Dendritic cell treated with granulocyte-macrophage colony-stimulating factor and Interleukin-4, amounts not matched to agents 40 ng/mL and 50 ng/mL, for 4 days (primary cell): ENCODE measurements around the gene PPP6R2.

ENCODE experiments used
- H3K27ac Mint-ChIP-seq: one replicate; pipeline ENCODE4 v1.8.0; 2022; ENCODE audit warnings: mild to moderate bottlenecking, mixed read lengths
- H3K27me3 Mint-ChIP-seq: one replicate; pipeline ENCODE4 v1.8.0; 2022; ENCODE audit warnings: mild to moderate bottlenecking, mixed read lengths
- H3K36me3 Mint-ChIP-seq: one replicate; pipeline ENCODE4 v1.8.0; 2022; ENCODE audit warnings: low read depth, mixed read lengths
- H3K4me1 Mint-ChIP-seq: one replicate; pipeline ENCODE4 v1.8.0; 2022; ENCODE audit warnings: low read depth, mixed read lengths
- H3K4me3 Mint-ChIP-seq: one replicate; pipeline ENCODE4 v1.8.0; 2022; ENCODE audit warnings: mild to moderate bottlenecking, moderate library complexity, mixed read lengths
- H3K9me3 Mint-ChIP-seq: one replicate; pipeline ENCODE4 v1.8.0; 2022; ENCODE audit warnings: mixed read lengths
- intact Hi-C: fragments of 100-400 bp; cut with micrococcal nuclease; formaldehyde crosslinking; loops from one replicate; pipeline ENCODE4 v1.15.0; 2022

The PPP6R2 gene

GRCh38 chr22:50437511-50438304, 94.6 kb downstream of the PPP6R2 start:
- no peaks in the 10 kb centered on the region for H3K27me3 Mint-ChIP-seq
- H3K9me3 Mint-ChIP-seq: no peaks in the 10 kb centered on the region
- H3K4me3 Mint-ChIP-seq: no peak overlapping the region
- peaks cover 88% of the 10 kb centered on the region for H3K36me3 Mint-ChIP-seq
- no peaks in the 10 kb centered on the region for H3K4me1 Mint-ChIP-seq
- no peak overlapping the region for H3K27ac Mint-ChIP-seq
- intact Hi-C loops: no loop called here

DNA sequence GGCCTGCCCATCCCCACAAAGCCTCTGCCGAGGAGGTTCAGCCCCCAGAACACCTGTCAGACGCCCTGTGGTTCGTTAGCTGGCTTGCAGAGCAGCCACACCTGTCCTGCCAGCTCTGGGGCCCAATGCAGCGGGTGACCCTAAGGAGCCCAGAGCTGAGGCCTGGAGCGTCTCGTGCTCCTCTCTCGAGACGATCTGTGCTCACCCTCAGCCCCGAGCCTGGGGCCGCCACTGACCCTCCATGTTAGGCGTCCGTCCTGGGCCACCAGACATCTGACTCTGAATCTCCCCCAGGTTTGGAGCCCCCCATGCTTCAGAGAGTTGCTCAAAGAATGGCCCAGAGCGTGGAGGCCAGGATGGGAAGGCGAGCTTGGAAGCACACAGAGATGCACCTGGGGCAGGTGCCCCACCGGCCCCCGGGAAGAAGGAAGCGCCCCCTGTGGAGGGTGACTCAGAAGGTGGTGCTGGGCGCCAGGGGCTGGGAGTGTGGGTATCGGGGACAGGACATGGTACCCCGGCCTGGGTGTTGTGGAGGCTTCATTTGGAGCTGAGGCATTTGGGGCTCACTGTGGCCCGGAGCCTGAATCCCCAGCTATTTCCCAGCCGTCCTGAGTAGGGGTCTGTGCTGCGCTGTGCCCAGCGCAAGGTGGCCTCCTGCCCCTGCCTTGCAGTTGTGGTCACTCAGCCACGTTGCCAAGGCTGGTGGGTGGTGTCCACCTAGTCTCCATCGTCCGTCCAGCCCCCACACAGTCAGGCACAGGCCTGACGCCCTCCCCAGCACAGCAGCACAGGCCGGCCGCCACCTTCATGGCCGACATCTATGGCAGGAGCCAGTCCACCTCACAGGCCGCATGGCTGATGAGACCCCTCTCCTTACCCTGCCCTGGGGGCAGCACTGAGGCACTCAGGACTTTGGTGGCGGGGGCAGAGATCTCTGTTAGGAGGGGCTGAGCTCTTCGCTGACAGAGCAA, 95.5 kb downstream of the PPP6R2 start:
- no peaks in the 10 kb centered on the region for H3K4me1 Mint-ChIP-seq
- intact Hi-C loops: no loop called here
- no peak overlapping the region for H3K4me3 Mint-ChIP-seq
- H3K9me3 Mint-ChIP-seq: no peaks in the 10 kb centered on the region
- no peak overlapping the region for H3K27ac Mint-ChIP-seq
- H3K36me3 Mint-ChIP-seq: peaks cover 92% of the 10 kb centered on the region
- H3K27me3 Mint-ChIP-seq: no peaks in the 10 kb centered on the region

- Mint-ChIP-seq H3K4me1 (no peaks in the 10 kb centered on the region), H3K36me3 (peaks cover 100% of the 10 kb centered on the region), H3K9me3 (no peaks in the 10 kb centered on the region), H3K27me3 (no peaks in the 10 kb centered on the region), H3K27ac (no peak overlapping the region), H3K4me3 (no peak overlapping the region)
- intact Hi-C loops: no loop called here
These were observed 96.3 kb downstream of the PPP6R2 start for GRCh38 chr22:50439314-50439870.

DNA sequence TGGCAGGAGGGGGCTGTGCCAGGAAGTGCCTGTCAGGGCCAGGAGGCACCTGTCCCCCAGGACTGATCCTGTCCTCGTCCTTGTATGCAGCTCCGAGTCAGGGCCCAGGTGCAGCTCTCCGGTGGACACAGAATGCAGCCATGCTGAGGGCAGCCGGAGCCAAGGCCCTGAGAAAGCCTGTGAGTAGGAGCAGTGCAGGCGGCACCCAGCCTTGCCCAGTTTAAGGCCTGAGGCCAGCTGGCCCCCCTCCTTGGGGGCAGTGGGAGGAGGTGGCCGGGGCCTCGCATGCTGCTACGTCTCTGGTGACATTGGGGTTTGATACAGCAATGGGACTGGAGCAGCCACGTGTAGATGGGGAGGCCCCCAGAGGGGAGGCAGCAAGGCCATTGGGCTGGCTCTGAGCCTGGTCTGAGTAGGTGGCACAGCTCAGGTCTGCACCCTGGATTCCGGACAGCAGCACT, 96.8 kb downstream of the PPP6R2 start:
- no peak overlapping the region for H3K4me3 Mint-ChIP-seq
- no peaks in the 10 kb centered on the region for H3K9me3 Mint-ChIP-seq
- no peak overlapping the region for H3K27ac Mint-ChIP-seq
- no peaks in the 10 kb centered on the region for H3K27me3 Mint-ChIP-seq
- intact Hi-C loops: no loop called here
- H3K4me1 Mint-ChIP-seq: no peaks in the 10 kb centered on the region
- H3K36me3 Mint-ChIP-seq: peaks cover 100% of the 10 kb centered on the region

DNA sequence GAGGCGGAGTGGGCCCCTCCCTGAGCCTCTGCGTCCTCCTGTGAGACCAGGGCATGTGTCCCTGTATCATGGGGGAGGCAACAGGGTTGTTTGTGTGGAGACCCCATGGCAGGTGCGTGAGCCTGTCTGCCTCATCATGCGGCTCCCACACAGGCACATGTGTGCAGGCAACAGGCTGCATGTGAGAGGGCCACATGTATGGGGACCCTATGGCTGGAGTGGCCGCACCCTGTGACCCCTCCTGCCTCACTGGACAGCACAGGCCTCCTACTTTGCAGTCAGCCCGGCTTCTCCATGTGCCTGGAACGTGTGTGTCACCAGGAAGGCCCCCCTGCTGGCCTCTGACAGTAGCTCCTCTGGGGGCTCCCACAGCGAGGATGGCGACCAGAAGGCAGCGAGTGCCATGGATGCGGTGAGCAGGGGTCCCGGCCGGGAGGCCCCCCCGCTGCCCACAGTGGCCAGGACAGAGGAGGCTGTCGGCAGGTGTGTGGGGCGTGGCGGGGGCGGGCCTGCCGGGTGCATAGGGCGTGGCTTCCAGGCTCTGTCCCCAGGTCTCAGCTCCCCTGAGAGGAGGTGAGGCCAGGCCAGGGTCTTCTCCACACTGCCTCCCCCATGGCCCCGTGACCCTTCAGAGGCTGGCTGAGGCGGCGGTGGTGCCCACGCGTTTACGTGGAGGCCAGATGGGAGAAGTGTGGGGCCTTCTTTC, 97.6 kb downstream of the PPP6R2 start:
- no peaks in the 10 kb centered on the region for H3K9me3 Mint-ChIP-seq
- no peak overlapping the region for H3K27ac Mint-ChIP-seq
- H3K36me3 Mint-ChIP-seq: peaks cover 100% of the 10 kb centered on the region
- no peaks in the 10 kb centered on the region for H3K27me3 Mint-ChIP-seq
- H3K4me3 Mint-ChIP-seq: no peak overlapping the region
- intact Hi-C loops: no loop called here
- H3K4me1 Mint-ChIP-seq: no peaks in the 10 kb centered on the region

GRCh38 chr22:50441428-50441993, 98.4 kb downstream of the PPP6R2 start:
- H3K4me1 Mint-ChIP-seq: no peaks in the 10 kb centered on the region
- H3K27me3 Mint-ChIP-seq: no peaks in the 10 kb centered on the region
- H3K27ac Mint-ChIP-seq: no peak overlapping the region
- H3K9me3 Mint-ChIP-seq: no peaks in the 10 kb centered on the region
- no peak overlapping the region for H3K4me3 Mint-ChIP-seq
- intact Hi-C loops: no loop called here
- peaks cover 100% of the 10 kb centered on the region for H3K36me3 Mint-ChIP-seq

DNA sequence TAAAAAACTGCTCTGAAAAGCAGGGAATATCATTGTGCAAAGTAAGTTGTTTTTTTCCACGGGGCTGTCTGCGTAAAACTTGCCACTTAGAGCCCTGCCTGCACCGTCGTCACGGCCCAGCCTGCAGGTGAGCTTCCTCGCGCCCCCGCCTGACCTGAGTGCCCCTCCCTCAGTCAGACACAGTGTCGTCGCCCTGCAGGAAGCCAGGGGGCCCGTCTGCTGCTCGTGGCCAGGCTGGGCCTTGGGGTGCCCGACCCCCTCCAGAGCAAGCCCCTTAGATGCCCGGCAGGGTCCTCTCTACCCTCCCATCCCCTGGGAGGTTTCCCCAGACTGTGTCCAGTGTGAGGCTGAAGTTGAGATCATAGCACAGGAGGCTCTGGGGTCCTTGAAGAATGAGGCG, 100.1 kb downstream of the PPP6R2 start:
- Mint-ChIP-seq H3K9me3 (no peaks in the 10 kb centered on the region), H3K27me3 (no peaks in the 10 kb centered on the region), H3K36me3 (peaks cover 100% of the 10 kb centered on the region), H3K4me1 (no peaks in the 10 kb centered on the region), H3K4me3 (no peak overlapping the region), H3K27ac (no peak overlapping the region)
- intact Hi-C loops: no loop called here

DNA sequence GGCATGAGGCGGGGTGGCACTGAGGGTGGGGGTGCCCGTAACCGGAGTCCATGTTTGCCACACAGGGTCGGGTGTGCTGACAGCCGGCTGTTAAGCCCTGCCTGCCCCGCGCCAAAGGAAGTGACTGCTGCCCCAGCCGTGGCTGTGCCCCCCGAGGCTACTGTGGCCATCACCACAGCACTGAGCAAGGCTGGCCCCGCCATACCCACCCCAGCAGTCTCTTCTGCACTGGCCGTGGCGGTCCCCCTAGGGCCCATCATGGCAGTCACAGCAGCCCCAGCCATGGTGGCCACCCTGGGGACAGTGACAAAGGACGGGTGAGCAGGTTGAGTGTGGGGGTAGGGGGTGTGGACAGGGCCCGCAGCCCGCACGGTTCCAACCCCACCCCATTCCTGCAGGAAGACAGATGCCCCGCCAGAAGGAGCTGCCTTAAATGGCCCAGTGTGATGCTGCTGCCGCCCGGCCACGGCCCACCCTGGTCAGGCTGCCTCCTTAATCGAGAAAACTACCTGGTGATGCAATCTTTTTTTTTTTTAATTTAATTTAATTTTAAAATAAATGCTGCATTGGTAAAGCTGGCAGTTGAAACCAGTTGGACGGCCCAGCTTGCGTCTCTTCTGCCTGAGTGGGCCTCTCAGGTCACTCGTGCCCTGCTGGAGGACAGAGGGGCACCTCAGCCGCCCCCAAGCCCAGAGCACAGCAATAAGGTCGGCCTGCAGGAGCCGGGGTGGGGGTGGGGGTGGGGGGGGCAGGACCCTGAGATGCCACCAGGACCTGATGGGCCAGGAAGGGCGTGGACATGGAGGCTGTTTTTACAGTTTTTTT, 100.9 kb downstream of the PPP6R2 start:
- H3K36me3 Mint-ChIP-seq: peaks cover 100% of the 10 kb centered on the region
- H3K4me1 Mint-ChIP-seq: no peaks in the 10 kb centered on the region
- no peaks in the 10 kb centered on the region for H3K27me3 Mint-ChIP-seq
- H3K27ac Mint-ChIP-seq: no peak overlapping the region
- intact Hi-C loops: no loop called here
- no peak overlapping the region for H3K4me3 Mint-ChIP-seq
- no peaks in the 10 kb centered on the region for H3K9me3 Mint-ChIP-seq

DNA sequence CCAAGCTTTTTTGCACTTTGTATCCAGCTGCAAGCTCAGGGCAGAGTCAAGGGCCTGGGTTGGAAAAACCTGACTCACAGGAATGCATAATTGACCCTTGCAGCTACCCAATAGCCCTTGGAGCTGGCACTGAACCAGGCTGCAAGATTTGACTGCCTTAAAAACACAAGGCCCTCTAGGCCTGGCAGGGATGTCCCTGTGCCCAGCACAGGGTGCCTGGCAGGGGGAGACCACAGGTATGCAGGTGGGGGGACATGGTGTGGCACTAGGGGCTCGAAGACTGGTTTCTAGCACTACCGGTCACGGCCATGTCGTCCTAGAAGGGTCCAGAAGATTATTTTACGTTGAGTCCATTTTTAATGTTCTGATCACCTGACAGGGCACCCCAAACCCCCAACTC, 101.5 kb downstream of the PPP6R2 start:
- Mint-ChIP-seq H3K4me3 (no peak overlapping the region), H3K27ac (no peak overlapping the region), H3K4me1 (peaks cover 4% of the 10 kb centered on the region), H3K27me3 (no peaks in the 10 kb centered on the region), H3K9me3 (no peaks in the 10 kb centered on the region), H3K36me3 (peaks cover 100% of the 10 kb centered on the region)
- intact Hi-C loops: no loop called here

- no peak overlapping the region for H3K27ac Mint-ChIP-seq
- H3K36me3 Mint-ChIP-seq: peaks cover 100% of the 10 kb centered on the region
- no peak overlapping the region for H3K4me3 Mint-ChIP-seq
- no peaks in the 10 kb centered on the region for H3K27me3 Mint-ChIP-seq
- H3K4me1 Mint-ChIP-seq: peaks cover 8% of the 10 kb centered on the region
- no peaks in the 10 kb centered on the region for H3K9me3 Mint-ChIP-seq
- intact Hi-C loops: no loop called here
These were observed 102.1 kb downstream of the PPP6R2 start for GRCh38 chr22:50445071-50445879.

- Mint-ChIP-seq H3K27ac (no peak overlapping the region), H3K27me3 (no peaks in the 10 kb centered on the region), H3K4me3 (no peak overlapping the region), H3K4me1 (peaks cover 8% of the 10 kb centered on the region), H3K9me3 (no peaks in the 10 kb centered on the region), H3K36me3 (peaks cover 100% of the 10 kb centered on the region)
- intact Hi-C loops: no loop called here
These were observed 103.0 kb downstream of the PPP6R2 start for GRCh38 chr22:50445880-50446707.
